HG03103 (cell line): ENCODE data around the gene FGF8.

Source experiments
- ATAC-seq: cut with Tn5 transposase; IDR thresholded peaks from one replicate; pipeline ENCODE4 v1.9.1; 2021; ENCODE audit warnings: low read depth; ENCODE audit not compliant: unreplicated experiment

The FGF8 gene

GRCh38 chr10:101770331-101771215, 5.3 kb downstream of the FGF8 start:
- no peak for ATAC-seq

- ATAC-seq: no peak
Measured at GRCh38 chr10:101769541-101770180, 6.3 kb downstream of the FGF8 start.

- ATAC-seq: no peak
Measured at GRCh38 chr10:101768791-101769170, 7.1 kb downstream of the FGF8 start.

GRCh38 chr10:101767966-101768790, 7.7 kb downstream of the FGF8 start:
- no peak for ATAC-seq

GRCh38 chr10:101767600-101767945, 8.3 kb downstream of the FGF8 start:
- no peak for ATAC-seq

- ATAC-seq: no peak
Measured at GRCh38 chr10:101766753-101767599, 8.9 kb downstream of the FGF8 start.

GRCh38 chr10:101766306-101766705, 9.6 kb downstream of the FGF8 start:
- no peak for ATAC-seq

GRCh38 chr10:101763141-101763846, 12.6 kb downstream of the FGF8 start:
- no peak for ATAC-seq

- ATAC-seq: no peak
Measured at GRCh38 chr10:101762736-101763135, 13.2 kb downstream of the FGF8 start.

GRCh38 chr10:101761226-101761625, 14.7 kb downstream of the FGF8 start:
- ATAC-seq: no peak

GRCh38 chr10:101760510-101760909, 15.4 kb downstream of the FGF8 start:
- ATAC-seq: no peak

- no peak for ATAC-seq
Measured at GRCh38 chr10:101759309-101760247, 16.3 kb downstream of the FGF8 start.

- ATAC-seq: no peak
Measured at GRCh38 chr10:101758858-101759257, 17.1 kb downstream of the FGF8 start.

GRCh38 chr10:101752241-101752640, 23.7 kb downstream of the FGF8 start:
- no peak for ATAC-seq

- no peak for ATAC-seq
Measured at GRCh38 chr10:101749047-101750016, 26.6 kb downstream of the FGF8 start.

- ATAC-seq: no peak
Measured at GRCh38 chr10:101748496-101748895, 27.4 kb downstream of the FGF8 start.

- no peak for ATAC-seq
Measured at GRCh38 chr10:101745074-101745696, 30.7 kb downstream of the FGF8 start.
